Suprapubic skin (tissue), 4 donors: ENCODE results near the gene ERGIC1. TPM values are rescaled to one million over a fixed set of nuclear protein-coding genes. Genes with fewer than 3 reads are reported as not detected.

ENCODE experiments used
- DNase-seq, 2 donors: peaks; one replicate each; pipeline ENCODE4 v3.0.0-alpha.2; 2019; ENCODE audit warnings: low spot score in 2 of 2
- H3K27ac ChIP-seq: fragments of 200-600 bp; sonication (generic); one replicate; pipeline ENCODE4 v1.5.1; 2019
- H3K27me3 ChIP-seq: fragments of 200-600 bp; sonication (generic); one replicate; pipeline ENCODE4 v1.5.1; 2019
- H3K36me3 ChIP-seq: fragments of 200-600 bp; sonication (generic); one replicate; pipeline ENCODE4 v1.5.1; 2019
- H3K4me1 ChIP-seq: fragments of 200-600 bp; sonication (generic); one replicate; pipeline ENCODE4 v1.5.1; 2019
- H3K4me3 ChIP-seq: fragments of 200-600 bp; sonication (generic); one replicate; pipeline ENCODE4 v1.5.1; 2019; ENCODE audit warnings: mild to moderate bottlenecking
- H3K9me3 ChIP-seq: fragments of 200-600 bp; sonication (generic); one replicate; pipeline ENCODE4 v1.5.1; 2019
- EP300 ChIP-seq: sonication (generic); formaldehyde crosslinking; IDR thresholded peaks from one replicate; pipeline ENCODE4 v1.6.1; 2017; ENCODE audit warnings: antibody characterized with exemption
- POLR2A ChIP-seq, 2 donors: fragments of 450-650 bp; IDR thresholded peaks; one replicate each; pipeline ENCODE4 v1.6.1; 2017; ENCODE audit warnings: antibody characterized with exemption in 2 of 2, mild to moderate bottlenecking in 2 of 2, moderate library complexity in 2 of 2
- POLR2AphosphoS5 ChIP-seq, 3 donors: sonication (generic); formaldehyde crosslinking; IDR thresholded peaks; one replicate each; pipeline ENCODE4 v1.6.1; 2017; ENCODE audit warnings: antibody characterized with exemption in 3 of 3
- WGBS: methylation state at CpG from one replicate; pipeline ENCODE4 v1.1.5; 2018; 5-methylcytosine and 5-hydroxymethylcytosine counted together
- total RNA-seq, 4 donors: library from RNA; depleted of rRNA; stranded (reverse); fragments of >200 nt; gene quantifications; one replicate each; pipeline ENCODE4 v1.1.0, GENCODE V29; 2016
- TF ChIP-seq, protein P1 (sequence below), 2 donors: fragments of 200-600 bp in 1 of 2; fragments of 450-650 bp in 1 of 2; sonication (generic) in 1 of 2; IDR thresholded peaks; one replicate each; pipeline ENCODE4 v1.5.1; 2016 to 2019; ENCODE audit warnings: antibody characterized with exemption in 2 of 2, mild to moderate bottlenecking in 1 of 2, moderate library complexity in 1 of 2

The ERGIC1 gene
- total RNA-seq, 4 donors from 2014 or later: 81.2 to 106 (median 91.8) TPM

DNA sequence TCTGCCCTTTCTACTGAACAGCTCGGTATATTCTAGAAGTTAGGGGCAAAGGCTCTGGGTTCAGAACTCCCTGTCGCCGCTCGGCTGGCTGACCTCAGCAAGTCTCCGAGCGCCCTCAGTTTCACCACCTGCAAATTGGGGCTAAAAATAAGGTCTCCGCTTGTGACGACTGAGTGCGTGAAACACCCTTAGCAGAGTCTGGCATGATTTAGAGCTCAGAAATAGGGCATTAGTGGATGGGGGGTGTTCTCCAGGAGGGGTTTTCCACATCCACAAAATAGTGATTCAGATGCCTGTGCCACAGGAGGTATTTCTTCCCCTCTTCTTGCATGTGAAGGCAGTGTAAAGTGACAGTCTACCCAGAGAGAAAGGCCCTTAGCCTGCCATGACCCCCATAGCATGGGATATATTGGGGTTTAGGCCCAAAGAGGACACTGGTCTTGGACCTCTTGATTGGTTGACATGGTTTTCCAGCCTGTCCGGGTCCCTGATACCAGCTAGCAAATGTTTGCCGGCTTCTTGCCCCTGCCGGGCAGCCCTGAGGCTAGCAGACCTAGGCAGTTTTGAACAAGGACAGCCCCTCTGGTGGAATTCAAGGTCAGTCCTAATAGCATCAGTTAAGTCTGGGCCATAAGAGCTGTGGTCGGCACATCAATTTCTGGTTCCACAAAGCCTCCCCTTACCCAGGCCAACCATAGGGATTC lies 1.4 kb downstream of the ERGIC1 start:
- no peaks in the 10 kb centered on the region for H3K27me3 ChIP-seq
- peak overlapping the region; percentile 58 for H3K27ac ChIP-seq
- no peaks in the 10 kb centered on the region for H3K9me3 ChIP-seq
- 52% methylated on average over 12 of the region's 13 CpGs for WGBS
- no peak for TF ChIP-seq EP300
- TF ChIP-seq POLR2A (IDR thresholded peaks at IDR 0.05): no peak
- TF ChIP-seq POLR2AphosphoS5 (IDR thresholded peaks at IDR 0.05): no peak
- TF ChIP-seq, protein P1, sequence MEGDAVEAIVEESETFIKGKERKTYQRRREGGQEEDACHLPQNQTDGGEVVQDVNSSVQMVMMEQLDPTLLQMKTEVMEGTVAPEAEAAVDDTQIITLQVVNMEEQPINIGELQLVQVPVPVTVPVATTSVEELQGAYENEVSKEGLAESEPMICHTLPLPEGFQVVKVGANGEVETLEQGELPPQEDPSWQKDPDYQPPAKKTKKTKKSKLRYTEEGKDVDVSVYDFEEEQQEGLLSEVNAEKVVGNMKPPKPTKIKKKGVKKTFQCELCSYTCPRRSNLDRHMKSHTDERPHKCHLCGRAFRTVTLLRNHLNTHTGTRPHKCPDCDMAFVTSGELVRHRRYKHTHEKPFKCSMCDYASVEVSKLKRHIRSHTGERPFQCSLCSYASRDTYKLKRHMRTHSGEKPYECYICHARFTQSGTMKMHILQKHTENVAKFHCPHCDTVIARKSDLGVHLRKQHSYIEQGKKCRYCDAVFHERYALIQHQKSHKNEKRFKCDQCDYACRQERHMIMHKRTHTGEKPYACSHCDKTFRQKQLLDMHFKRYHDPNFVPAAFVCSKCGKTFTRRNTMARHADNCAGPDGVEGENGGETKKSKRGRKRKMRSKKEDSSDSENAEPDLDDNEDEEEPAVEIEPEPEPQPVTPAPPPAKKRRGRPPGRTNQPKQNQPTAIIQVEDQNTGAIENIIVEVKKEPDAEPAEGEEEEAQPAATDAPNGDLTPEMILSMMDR (IDR thresholded peaks at IDR 0.05): no peak
- peak overlapping the region; percentile 58 for H3K4me3 ChIP-seq
- no peaks in the 10 kb centered on the region for H3K36me3 ChIP-seq
- DNase-seq: no peak
- H3K4me1 ChIP-seq: peaks cover 62% of the 10 kb centered on the region

DNA sequence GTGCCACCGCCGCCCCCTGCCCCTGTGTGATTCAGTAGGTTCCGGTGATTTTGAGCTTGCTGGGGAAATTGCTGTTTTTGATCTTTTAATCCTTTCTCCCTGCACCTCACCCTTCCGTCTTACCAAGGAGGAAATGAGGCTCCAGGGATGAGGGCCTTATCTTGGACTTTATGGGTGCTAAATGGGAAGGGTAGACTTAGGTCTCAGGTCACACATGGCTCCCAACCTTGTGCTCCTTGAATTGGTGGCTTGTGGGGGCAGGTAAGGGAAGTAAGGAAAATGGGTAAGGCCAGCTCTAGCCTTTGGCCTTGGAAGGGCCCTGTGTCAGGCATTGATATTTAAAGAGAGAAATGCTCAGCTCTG lies 1.9 kb downstream of the ERGIC1 start:
- 82% methylated on average over 4 of the region's 4 CpGs for WGBS
- Histone ChIP-seq H3K4me1 (peaks cover 67% of the 10 kb centered on the region), H3K36me3 (no peaks in the 10 kb centered on the region), H3K27ac (peak overlapping the region; percentile 58), H3K9me3 (no peaks in the 10 kb centered on the region), H3K27me3 (no peaks in the 10 kb centered on the region), H3K4me3 (peak overlapping the region; percentile 58)
- DNase-seq: no peak
- TF ChIP-seq EP300: no peak
- no peak for TF ChIP-seq POLR2A (IDR thresholded peaks at IDR 0.05)
- TF ChIP-seq, protein P1 (IDR thresholded peaks at IDR 0.05): no peak
- no peak for TF ChIP-seq POLR2AphosphoS5 (IDR thresholded peaks at IDR 0.05)

DNA sequence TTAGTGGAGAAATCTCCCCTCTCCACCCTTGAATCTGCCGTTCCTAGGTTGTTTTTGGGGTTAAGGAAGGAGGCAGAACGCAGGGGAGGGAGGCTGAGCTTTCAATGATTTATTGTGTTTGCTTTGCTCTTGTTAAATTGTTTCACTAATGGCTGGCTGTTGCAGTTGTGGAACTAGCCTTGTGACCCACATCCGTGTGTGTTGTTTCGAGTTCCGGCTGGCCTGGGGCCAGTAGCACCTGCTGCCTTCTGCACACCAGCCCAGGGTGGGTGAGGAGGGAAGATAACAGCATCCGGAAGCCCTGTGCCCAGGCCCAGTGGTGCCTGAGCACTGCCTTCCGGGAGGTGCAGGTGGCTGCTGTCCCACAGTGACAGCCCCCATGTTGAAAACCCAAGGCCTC lies 3.6 kb downstream of the ERGIC1 start:
- TF ChIP-seq, protein P1 (IDR thresholded peaks at IDR 0.05): no peak
- TF ChIP-seq EP300: no peak
- no peak for TF ChIP-seq POLR2AphosphoS5 (IDR thresholded peaks at IDR 0.05)
- TF ChIP-seq POLR2A (IDR thresholded peaks at IDR 0.05): no peak
- no peaks in the 10 kb centered on the region for H3K36me3 ChIP-seq
- peak overlapping the region; percentile 58 for H3K27ac ChIP-seq
- H3K9me3 ChIP-seq: no peaks in the 10 kb centered on the region
- no peaks in the 10 kb centered on the region for H3K27me3 ChIP-seq
- H3K4me1 ChIP-seq: peaks cover 68% of the 10 kb centered on the region
- DNase-seq: no peak
- 51% methylated on average over 7 of the region's 7 CpGs for WGBS
- H3K4me3 ChIP-seq: no peak overlapping the region

DNA sequence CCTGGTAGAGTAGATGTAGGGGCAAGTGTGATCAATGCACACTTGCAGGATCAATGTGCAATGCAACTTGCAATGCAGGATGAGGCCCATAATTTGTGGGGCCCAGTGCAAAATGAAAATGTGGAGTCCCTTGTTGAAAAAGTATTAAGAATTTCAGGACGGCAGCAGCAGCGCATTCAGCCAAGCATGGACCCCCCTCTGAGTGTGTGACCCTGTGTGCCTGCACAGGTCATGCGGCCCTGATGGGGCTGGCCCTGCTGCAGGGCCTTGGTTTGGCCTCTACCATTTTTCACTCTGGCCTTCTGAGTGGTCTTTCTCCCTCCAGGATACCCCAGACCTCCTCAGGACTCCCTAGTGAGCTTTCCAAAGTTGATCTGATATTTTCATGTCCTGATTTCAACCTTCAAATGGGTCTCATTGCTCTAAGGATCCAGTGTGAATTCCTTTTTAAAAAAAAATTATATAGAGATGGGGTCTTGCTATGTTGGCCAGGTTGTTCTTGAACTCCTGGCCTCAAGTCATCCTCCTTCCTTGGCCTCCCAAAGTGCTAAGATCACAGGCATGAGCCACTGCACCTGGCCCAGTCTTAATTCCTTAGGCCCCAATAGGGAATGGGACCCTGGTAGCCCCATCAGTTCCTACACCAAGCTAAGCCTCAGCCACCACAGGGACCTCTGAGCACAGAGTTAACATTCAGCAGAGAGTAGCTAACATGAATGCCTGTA lies 4.3 kb downstream of the ERGIC1 start:
- peaks cover 64% of the 10 kb centered on the region for H3K4me1 ChIP-seq
- 92% methylated on average over 3 of the region's 3 CpGs for WGBS
- H3K4me3 ChIP-seq: no peak overlapping the region
- no peaks in the 10 kb centered on the region for H3K9me3 ChIP-seq
- H3K27me3 ChIP-seq: no peaks in the 10 kb centered on the region
- no peak for DNase-seq
- H3K27ac ChIP-seq: peak overlapping the region; percentile 58
- no peaks in the 10 kb centered on the region for H3K36me3 ChIP-seq
- no peak for TF ChIP-seq POLR2A (IDR thresholded peaks at IDR 0.05)
- TF ChIP-seq, protein P1 (IDR thresholded peaks at IDR 0.05): no peak
- no peak for TF ChIP-seq POLR2AphosphoS5 (IDR thresholded peaks at IDR 0.05)
- no peak for TF ChIP-seq EP300

DNA sequence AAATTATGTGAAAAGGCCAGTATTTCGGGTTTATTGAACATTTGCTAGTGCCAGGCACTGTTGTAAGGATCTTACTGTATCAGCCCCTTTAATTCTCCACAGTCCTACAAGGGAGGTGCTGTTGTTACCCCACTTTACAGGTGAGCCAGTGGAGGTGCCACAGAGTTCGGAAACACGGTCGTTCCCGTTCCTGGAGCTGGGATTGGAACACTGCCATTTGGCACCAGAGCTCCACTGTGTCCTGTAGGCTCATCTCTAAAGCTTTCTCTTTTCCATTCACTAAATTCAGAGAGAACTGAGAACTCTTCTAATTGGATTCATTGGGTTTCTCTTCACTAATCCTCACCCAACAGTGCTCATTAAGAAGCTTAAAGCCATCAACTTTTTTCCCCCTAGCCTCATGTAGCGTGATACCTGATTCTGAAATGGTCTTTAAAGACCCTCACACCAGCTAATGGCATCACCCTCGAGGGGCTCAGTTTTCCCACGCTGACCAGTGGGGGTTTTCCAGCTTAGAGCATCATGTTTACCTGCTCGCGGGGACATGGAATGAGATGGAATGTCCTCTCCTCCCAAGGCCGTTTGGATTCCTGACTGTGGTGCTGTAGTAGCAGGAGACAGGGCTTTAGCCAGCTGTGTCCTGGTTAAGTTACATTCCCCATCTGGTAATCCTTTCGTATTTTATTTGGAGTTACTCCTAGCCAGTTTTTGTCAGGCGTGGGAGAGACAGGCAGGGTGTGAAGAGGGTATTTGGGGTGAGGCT lies 5.8 kb downstream of the ERGIC1 start:
- peaks cover 58% of the 10 kb centered on the region for H3K4me1 ChIP-seq
- TF ChIP-seq POLR2A (IDR thresholded peaks at IDR 0.05) (no peak), POLR2AphosphoS5 (IDR thresholded peaks at IDR 0.05) (no peak), EP300 (no peak)
- TF ChIP-seq, protein P1 (IDR thresholded peaks at IDR 0.05): no peak
- no peaks in the 10 kb centered on the region for H3K9me3 ChIP-seq
- H3K4me3 ChIP-seq: no peak overlapping the region
- H3K36me3 ChIP-seq: no peaks in the 10 kb centered on the region
- H3K27me3 ChIP-seq: no peaks in the 10 kb centered on the region
- H3K27ac ChIP-seq: peak overlapping the region; percentile 69
- WGBS: 46% methylated on average over 13 of the region's 13 CpGs
- no peak for DNase-seq
